Measurements from ENCODE around the gene MBOAT7. TPM values are rescaled to one million over a fixed set of nuclear protein-coding genes. Genes with fewer than 3 reads are reported as not detected.

Gene MBOAT7
- total RNA-seq, 1 experiment from 2014 or later = 100 TPM

DNA sequence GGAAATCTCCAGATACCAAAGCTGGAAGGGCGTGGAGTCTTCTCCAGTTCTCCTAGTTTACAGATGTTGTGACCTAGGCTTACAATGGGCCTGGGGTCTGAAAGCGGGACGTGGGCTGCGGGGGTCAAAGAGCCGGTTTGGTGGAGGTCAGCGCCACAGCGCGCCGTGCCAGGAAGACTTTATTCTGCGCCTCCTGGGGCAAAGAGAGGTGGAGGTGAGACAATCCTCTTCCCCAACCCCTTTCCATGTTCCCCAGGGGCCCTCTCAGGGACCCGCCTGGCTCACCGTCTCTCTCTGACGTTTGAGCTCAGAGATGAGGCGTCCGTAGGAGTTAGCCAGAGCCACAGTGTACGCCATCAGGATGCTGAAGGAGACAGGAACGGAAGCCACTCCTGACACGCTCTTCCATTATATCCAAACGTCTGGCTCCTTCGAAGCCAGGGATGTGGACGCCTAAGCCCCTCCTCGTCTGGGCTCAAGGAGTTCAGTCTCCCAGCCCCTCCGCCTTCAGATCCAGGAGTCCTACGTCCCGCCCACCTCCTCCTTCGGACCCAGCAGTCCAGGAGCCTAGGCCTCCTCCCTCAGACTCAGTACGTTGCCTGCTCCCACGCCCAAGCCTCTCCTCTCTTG is 29.1 kb downstream of the MBOAT7 start:
- Mint-ChIP-seq H3K4me3 (peak overlapping the region; percentile 99 to 100), H3K4me1 (peaks cover 33 to 41% of the 10 kb centered on the region in 2 experiments)
- no peak for DNase-seq

More for the DNA sequence above, 29.1 kb downstream of the MBOAT7 start:
- H3K27me3 Mint-ChIP-seq (ENCODE audit: low read depth) = peaks cover 34% of the 10 kb centered on the region
- peak overlapping the region; percentile 96 to 99 (median 97) for H3K27ac Mint-ChIP-seq
- Histone ChIP-seq H4K8ac (replicated peaks; ENCODE audit: insufficient read length, low read depth, low read length) (no peak overlapping the region), H2AK5ac (ENCODE audit: insufficient read length, low read length) (no peak overlapping the region), H3K4me2 (ENCODE audit: insufficient read depth, insufficient read length, low read length) (peak overlapping the region; percentile 81), H3K9me3 (ENCODE audit: control insufficient read depth, low read depth, low read length) (no peaks in the 10 kb centered on the region), H3K9ac (ENCODE audit: extremely low read depth, insufficient read length, low read length) (peak overlapping the region; percentile 59), H3K23ac (ENCODE audit: insufficient read length, low read depth, low read length) (no peak overlapping the region), H3K27ac (ENCODE audit: insufficient read length, low read depth, low read length) (no peak overlapping the region), H3K14ac (ENCODE audit: insufficient read depth, low read length) (0 out of 2 replicates have a peak overlapping the region, but pooled peaks have one; percentile 15), H3K18ac (ENCODE audit: insufficient read length, low read depth, low read length) (peak overlapping the region; percentile 20), H4K5ac (ENCODE audit: insufficient read length, low read depth, low read length) (no peak overlapping the region), H3K4me1 (ENCODE audit: insufficient read depth, low read length) (no peaks in the 10 kb centered on the region), H3K56ac (ENCODE audit: insufficient read length, low read depth, low read length) (no peak overlapping the region), H4K91ac (ENCODE audit: insufficient read length, low read depth, low read length) (no peak overlapping the region), H3K23me2 (ENCODE audit: insufficient read length, low read depth, low read length, poor library complexity, severe bottlenecking) (peaks cover 18% of the 10 kb centered on the region), H3K4ac (ENCODE audit: low read depth, low read length) (no peak overlapping the region), H2AFZ (ENCODE audit: low read length) (no peak overlapping the region), H2BK120ac (ENCODE audit: low read depth, low read length, poor library complexity, severe bottlenecking) (no peak overlapping the region), H2BK15ac (ENCODE audit: low read depth, low read length) (no peak overlapping the region), H3T11ph (ENCODE audit: low read length) (no peak overlapping the region), H3K79me1 (ENCODE audit: insufficient read depth, low read depth, low read length, poor library complexity, severe bottlenecking) (no peaks in the 10 kb centered on the region), H3K79me2 (ENCODE audit: insufficient read depth, low read length) (no peaks in the 10 kb centered on the region; the same call in 1 of the 2 replicates), H2BK12ac (ENCODE audit: insufficient read length, low read depth, low read length) (no peak overlapping the region), H2BK20ac (ENCODE audit: low read depth, low read length, poor library complexity, severe bottlenecking) (no peak overlapping the region), H2BK5ac (ENCODE audit: insufficient read length, low read length) (no peak overlapping the region), H4K20me1 (ENCODE audit: control insufficient read depth, insufficient read depth, insufficient read length) (no peaks in the 10 kb centered on the region), H3K27me3 (ENCODE audit: insufficient read depth, low read length) (no peaks in the 10 kb centered on the region)
- H3K36me3 Mint-ChIP-seq (ENCODE audit: insufficient read depth in 1 of 3, low read depth in 3 of 3) = peaks cover 11 to 27% (median 24%) of the 10 kb centered on the region in 3 experiments
- WGBS (ENCODE audit: extremely low coverage, insufficient read length, low lambda C conversion rate) = no CpG with 5 or more reads among the region's 28 CpGs
- H3K9me3 Mint-ChIP-seq = peaks cover 0 to 3% of the 10 kb centered on the region in 2 experiments; a peak in 2 of 5 replicates
- TF ChIP-seq, protein P1, sequence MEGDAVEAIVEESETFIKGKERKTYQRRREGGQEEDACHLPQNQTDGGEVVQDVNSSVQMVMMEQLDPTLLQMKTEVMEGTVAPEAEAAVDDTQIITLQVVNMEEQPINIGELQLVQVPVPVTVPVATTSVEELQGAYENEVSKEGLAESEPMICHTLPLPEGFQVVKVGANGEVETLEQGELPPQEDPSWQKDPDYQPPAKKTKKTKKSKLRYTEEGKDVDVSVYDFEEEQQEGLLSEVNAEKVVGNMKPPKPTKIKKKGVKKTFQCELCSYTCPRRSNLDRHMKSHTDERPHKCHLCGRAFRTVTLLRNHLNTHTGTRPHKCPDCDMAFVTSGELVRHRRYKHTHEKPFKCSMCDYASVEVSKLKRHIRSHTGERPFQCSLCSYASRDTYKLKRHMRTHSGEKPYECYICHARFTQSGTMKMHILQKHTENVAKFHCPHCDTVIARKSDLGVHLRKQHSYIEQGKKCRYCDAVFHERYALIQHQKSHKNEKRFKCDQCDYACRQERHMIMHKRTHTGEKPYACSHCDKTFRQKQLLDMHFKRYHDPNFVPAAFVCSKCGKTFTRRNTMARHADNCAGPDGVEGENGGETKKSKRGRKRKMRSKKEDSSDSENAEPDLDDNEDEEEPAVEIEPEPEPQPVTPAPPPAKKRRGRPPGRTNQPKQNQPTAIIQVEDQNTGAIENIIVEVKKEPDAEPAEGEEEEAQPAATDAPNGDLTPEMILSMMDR (conservative IDR thresholded peaks at IDR 0.05) = no peak

All from H9 (cell line).